Astrocyte of the cerebellum (primary cell): Measurements from ENCODE around the gene GNA14.
A peak's percentile ranks its signal among the peaks of the same experiment; 100 is the strongest.

Experiments
- DNase-seq: peaks from one replicate; pipeline ENCODE4 v3.0.0-alpha.2; 2011; ENCODE audit warnings: low read depth
- H3K4me3 ChIP-seq: 2 replicates; pipeline ENCODE4 v1.5.1; 2011; ENCODE audit warnings: mild to moderate bottlenecking, low read depth, low read length, moderate library complexity
- in situ Hi-C: cut with HindIII; loops from 2 replicates; pipeline ENCODE4 v1.10.0; 2017; ENCODE audit warnings: low sequenced_read_pairs
- TF ChIP-seq, protein P1 (sequence below): IDR thresholded peaks from 2 replicates; pipeline ENCODE4 v1.5.1; 2012; ENCODE audit warnings: low read length, low read depth, moderate library complexity, mild to moderate bottlenecking; ENCODE audit errors: missing control alignments

Gene GNA14

DNA sequence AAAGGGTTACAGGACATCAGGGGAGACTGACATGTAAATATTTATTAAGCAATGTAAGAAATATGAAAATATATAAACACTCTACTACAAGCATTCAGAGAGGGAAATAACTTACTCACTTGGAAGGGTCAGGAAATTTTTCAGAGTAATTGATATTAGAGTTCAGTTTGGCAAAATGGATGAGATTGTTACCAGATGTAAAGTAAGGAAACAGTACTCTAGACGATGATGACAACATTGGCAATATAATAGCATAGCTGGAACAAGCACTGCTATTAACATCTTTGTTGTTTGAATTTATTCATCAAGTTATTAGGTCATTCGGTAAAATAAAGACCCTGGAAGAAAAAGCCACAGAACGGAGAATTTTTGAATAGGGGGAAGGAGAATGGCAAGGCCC, 49.1 kb downstream of the GNA14 start:
- no peak for DNase-seq
- H3K4me3 ChIP-seq: no peak overlapping the region
- in situ Hi-C loops: no loop called here
- TF ChIP-seq, protein P1, sequence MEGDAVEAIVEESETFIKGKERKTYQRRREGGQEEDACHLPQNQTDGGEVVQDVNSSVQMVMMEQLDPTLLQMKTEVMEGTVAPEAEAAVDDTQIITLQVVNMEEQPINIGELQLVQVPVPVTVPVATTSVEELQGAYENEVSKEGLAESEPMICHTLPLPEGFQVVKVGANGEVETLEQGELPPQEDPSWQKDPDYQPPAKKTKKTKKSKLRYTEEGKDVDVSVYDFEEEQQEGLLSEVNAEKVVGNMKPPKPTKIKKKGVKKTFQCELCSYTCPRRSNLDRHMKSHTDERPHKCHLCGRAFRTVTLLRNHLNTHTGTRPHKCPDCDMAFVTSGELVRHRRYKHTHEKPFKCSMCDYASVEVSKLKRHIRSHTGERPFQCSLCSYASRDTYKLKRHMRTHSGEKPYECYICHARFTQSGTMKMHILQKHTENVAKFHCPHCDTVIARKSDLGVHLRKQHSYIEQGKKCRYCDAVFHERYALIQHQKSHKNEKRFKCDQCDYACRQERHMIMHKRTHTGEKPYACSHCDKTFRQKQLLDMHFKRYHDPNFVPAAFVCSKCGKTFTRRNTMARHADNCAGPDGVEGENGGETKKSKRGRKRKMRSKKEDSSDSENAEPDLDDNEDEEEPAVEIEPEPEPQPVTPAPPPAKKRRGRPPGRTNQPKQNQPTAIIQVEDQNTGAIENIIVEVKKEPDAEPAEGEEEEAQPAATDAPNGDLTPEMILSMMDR: no peak

DNA sequence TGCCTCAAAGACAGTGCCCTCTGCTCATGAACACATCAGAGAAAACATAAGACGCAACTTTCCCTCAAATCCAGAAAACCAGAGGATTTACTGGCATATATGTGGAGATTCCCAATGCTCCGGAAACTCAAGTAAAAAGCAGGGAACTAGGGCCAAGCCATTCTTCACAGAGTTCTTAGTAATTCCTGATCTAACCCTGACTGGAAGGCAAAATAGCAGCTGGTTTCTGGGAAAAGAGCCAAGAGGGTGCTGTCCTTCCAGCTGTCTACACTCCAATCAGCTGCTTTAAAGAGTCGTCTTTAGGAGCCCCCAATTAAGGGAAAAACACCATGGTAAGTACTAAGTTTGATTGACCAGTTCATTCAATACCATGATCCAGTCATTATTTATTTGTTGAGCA, 49.6 kb downstream of the GNA14 start:
- in situ Hi-C loops: no loop called here
- no peak overlapping the region for H3K4me3 ChIP-seq
- TF ChIP-seq, protein P1: no peak
- DNase-seq: peak; percentile 32

DNA sequence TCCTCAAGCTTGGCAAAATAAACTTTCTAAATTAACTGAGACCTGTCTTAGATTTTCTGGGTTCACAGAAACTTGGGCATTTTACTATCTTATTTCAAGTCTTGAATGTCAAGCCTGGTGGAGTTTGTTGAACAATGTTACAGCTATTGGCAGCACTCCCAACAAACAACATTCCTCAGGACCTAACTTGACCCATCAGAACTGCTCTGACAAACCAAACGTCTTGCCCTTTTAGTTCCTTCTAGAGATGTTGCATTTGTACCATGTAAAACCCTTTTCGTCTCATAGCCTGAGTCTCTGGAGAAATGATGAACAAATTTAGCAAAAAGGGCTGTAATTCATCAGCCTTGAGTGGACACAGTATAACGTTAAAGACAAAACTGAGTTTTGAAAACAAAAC, 51.1 kb downstream of the GNA14 start:
- in situ Hi-C loops: no loop called here
- TF ChIP-seq, protein P1: no peak
- DNase-seq: no peak
- no peak overlapping the region for H3K4me3 ChIP-seq

DNA sequence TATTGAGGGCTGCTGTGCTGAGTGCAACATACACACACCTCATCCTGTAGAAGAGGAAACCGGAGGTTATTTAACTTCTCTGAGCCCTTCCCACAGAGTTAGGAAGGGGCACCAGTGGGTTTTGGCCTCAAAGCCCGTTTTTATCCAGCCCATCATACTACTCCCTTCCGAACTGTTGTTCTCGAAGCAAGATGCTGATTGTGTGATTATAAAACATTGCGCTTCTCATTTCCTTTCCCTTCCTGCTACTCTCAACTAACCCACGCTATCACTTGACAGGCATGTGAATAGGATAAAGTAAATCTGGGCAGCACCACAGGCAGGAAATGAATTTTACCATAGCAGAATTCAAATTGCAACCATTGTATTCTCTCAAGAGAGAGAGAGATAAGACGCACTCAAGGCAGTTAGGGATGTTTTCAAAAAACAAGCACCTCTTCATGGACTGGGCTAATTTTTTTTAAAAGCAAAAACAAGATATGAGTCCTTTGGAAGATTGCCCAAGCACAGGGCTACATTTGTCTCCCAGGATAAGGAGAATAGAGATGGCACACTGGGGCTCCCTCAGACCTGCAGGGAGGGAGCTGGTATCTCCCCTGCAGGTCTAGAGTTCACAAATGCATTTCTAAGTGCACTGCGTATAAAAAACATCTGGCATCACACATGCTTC, 52.6 kb downstream of the GNA14 start:
- TF ChIP-seq, protein P1: no peak
- in situ Hi-C loops: no loop called here
- H3K4me3 ChIP-seq: no peak overlapping the region
- no peak for DNase-seq

DNA sequence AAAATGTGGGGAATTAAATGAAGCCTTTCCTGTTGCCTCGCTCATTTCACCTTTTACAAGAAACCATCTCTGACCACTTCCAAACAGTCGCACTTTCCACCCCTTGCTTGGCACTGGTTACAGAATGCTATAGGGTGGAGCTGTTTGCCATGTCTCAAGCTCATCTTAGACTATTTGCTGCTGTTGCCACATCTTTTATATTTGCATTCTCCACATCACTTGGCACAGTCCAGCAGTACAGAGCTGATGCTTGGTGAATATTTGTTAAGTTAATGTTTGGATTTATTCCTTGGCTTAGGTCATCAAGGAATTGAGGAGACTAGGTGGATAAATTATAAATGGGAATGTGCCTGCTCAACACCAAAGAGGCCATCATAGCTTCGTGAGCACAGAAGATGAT, 53.2 kb downstream of the GNA14 start:
- DNase-seq: no peak
- TF ChIP-seq, protein P1: no peak
- H3K4me3 ChIP-seq: no peak overlapping the region
- in situ Hi-C loops: no loop called here

DNA sequence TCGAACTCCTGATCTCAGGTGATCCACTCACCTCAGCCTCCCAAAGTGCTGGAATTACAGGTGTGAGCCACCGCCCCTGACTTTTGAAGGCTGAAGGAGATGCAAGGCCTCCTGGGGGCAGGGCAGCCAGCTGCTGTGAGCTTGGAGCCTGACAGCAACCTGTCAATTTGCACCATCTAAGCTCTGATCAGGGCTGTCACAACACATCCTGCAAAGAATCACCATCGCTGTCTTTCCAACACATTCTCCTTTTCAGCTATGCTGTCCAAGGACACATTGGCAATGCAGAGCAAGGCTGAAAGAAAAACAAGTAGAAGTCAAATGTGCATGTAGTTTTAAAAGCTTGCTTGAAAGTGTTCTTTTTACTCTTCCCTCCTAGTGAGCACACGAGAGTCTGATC, 54.6 kb downstream of the GNA14 start:
- TF ChIP-seq, protein P1: no peak
- no peak overlapping the region for H3K4me3 ChIP-seq
- in situ Hi-C loops: no loop called here
- no peak for DNase-seq
